C1 segment of cervical spinal cord (tissue), 14 donors: ENCODE results near the gene RAD51B.
"Not testable (repeated sequence)": the region's sequence is repeated elsewhere in the genome, so short reads cannot be mapped to it uniquely, and the experiment has no call there.

Experiments used
- DNase-seq, 14 donors: peaks; one replicate each; lab custom pipeline; 2025; lab: John Stamatoyannopoulos, UW

Gene RAD51B

DNA sequence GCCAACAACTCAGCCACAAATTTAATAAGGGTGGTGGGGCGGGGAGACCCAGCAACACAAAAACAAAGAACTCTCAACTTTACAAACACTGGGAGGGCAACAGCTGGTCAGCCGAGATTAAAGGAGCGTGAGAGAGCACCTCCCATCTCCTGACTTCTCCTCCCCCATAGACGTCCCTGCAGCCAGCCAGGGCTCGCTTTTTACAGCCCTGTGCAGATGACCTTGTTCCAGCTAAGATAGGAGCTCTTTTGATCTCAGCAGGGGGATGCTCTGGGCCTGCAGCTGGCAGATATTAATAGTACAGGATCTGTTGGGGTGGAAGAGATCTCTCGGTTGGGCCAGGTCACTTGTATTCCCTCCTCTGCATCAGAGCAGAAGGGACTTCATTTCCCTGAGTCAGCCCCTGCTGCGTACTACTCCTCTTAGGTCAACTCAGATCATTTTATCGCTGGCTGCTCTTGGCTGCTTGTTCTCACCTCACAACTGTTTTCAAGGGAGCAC, 475.8 kb downstream of the RAD51B start:
- DNase-seq, result no peak

DNA sequence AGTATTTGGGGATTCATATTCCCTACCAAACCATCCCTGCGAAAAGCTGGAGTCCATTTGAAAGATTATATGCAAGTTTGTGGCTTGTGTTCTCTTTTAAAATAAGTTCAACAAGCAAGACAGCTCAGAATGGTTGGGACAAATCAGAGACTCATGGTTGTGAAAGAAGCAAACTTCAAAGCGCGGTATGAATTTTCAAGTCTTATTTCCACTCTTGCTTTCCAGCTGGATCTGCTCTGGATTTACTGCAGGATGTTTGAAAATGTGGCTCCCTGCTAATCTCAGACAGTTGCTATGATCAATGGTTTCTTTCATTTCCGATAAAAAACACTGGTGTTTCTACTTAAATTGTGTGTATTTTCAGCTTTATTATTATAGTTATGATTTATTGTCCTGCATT, 477.5 kb downstream of the RAD51B start:
- no peak for DNase-seq

DNA sequence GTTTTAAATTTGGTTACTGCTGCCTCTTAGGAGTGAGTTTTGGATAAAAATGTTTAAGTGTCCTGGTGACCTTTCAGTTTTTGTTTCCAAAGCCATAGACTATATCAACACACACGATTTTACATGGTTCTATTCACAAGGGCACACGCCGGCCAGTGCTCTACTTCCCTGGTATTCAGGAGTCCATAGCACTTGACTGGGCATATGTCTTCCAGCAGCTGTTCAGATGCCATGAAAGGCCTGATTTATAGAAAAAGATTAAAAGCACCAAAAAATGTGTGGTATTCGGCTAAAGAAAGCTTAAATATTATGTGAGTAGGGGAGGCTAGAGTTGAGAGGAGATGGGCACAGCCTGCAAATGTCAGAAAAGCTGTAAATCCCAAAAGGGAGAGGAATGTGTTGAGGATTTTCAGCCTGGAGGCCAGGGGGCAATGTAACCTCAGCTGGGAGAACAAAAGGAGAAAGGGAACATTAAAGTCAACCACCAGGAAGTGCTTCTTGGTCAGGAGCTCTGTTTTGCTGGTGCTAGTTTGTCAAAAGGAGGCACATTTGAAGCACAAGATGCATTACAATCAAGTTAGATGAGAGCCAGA, 478.4 kb downstream of the RAD51B start:
- DNase-seq, result no peak

DNA sequence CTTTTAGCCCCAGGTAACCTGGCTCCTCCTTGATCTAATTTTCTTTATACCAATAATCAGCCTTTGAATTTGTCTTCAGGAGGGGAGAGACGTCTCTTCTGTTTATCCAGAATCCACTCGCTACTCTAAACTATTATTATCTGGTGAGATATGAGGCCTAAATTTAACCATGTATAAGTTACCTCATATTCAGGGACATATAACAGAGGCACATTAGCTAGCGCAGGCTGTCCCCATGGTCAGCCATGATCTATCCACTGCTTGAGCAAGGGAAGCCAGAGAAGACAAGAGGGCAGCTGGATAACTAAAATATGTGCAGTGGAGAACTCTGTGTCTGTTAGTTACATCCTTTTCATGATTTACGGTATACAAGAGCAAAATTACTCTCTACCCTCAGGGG, 481.0 kb downstream of the RAD51B start:
- no peak for DNase-seq

DNA sequence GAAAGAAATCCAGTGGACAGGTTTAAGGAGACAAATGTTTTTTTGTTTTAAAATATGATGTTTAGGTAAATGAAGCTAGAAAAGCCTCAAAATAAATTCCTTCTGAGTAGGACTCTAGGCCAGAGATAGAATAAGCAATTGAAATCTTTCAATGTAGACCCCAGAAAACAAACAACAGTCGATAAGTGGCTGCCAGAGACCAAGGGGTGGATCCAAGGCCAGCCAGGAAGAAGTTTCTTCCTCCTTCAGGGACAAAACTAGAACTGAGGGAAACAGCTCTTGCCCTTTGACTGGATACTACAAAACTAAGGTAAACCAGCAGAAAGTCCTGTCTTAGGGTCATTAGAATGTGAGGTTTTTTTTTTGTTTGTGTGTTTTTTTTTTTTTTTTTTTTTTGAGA, 481.6 kb downstream of the RAD51B start:
- DNase-seq, result no peak

DNA sequence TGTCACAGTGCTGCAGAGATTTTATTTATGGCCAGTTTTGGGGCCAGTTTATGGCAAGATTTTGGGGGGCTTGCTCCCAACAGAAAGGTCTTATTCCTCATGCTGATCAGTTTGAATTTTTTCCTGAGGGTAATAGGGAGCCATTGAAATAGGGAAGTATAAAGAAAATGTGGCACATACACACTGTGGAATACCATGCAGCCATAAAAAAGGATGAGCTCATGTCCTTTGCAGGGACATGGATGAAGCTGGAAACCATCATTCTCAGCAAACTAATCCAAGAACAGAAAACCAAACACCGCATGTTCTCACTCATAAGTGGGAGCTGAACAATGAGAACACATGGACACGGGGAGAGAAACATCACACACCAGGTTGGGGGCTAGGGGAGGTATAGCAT, 483.4 kb downstream of the RAD51B start:
- not testable (repeated sequence) for DNase-seq

DNA sequence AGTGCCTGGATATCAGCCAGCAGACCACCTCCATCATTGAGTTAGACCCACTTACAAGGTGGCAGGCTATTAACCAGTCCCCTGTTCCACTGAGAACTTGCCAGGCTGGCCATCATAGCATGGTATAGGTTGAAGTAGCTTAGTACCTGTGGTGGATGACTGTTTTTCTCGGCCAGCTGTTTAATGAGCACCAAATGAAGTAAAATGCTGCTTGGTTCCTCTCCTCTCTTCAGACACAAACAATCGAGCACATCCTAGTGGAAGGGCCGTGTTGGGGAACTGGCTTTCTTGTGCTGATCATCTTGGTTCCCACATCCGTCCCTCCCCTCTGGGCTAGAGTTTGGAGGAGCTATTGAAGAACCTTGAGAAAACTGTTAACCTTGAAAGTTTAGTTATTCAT, 486.2 kb downstream of the RAD51B start:
- DNase-seq, result no peak

DNA sequence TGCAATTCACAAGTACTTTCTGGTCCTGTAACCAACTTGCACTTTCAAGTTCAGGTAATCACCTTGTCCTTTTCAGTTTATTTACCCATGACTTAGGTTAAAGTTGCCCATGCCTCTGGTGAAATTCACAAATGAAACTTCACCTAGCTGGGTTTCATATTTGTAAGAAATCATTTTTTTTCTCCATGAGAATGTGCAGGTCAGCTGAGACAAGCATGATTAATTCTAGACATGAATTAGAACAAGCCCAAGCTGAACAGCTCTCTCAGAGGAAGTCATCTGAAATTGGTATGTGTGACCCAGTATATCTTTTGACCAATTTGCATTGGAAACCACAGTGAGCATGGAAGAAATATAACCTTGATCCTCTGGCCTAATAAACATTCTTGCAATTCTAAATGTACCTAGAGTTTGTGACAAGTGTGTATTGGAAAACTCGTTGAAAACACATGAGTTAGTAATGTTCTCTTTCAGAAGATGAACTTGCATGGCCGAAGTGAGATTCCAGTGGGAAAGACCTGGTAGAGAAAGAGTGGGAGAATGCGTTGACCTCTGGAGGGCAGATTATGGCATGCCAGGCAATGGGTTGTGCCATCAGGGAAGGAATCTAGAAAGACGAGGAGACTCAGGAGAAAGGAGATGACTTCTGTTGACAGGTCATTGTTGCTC, 486.8 kb downstream of the RAD51B start:
- DNase-seq, result no peak

DNA sequence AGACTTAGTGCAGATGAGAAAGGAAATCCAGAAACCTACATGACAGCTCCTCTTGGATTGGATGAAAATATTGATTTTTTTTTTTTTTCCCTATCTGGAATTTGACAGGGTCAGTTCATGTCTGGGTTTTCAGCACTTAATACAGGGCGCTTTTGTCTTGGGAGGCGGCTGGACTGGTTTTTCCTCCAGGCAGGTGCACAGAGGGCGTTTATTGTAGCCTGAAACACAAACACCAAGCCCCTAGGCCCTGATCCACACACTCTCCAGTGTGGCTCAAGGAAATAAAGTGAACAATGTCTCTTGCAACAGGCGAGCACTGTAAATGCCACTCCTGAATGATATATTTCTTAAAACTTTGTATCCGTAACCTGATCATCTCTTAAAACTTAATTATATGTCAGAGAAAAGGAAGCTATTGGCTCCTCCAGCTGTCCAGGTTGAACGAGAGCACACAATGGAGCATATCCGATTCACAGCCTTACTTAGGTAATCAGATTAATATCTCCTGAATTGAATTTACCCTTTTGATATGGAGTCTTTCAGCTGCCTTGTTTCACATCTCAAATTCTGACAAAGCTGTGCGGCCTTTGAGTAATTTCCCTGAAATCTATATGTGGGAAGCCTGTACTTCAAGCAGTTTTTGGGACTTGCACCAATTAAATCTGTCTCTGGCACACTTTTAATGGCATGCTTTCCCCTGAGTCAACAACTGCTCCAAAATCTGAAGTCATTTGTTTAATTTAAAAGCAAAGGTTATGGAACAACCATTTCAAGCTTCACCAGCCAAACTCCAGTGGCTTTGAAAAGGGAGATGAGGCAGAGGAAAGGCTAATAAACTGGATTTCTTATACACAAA, 487.6 kb downstream of the RAD51B start:
- DNase-seq, result no peak

DNA sequence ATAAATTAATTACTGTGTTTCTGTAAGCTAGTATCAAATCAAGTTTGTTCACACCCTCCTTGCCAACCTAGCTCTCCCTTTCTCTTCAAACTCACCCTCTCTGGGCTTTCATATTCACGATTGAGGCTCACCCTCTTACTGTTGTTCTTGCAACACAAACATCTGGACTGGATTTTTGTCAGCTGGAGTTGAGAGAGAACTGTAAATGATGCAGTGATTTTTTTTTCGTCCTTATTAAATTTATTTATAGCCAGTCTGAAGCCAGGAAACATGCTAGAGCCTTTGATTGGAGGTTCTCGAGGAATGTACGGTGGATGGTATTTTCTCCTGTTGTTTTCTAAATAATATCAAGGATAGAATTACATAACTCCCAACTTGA, 488.2 kb downstream of the RAD51B start:
- DNase-seq, result no peak

DNA sequence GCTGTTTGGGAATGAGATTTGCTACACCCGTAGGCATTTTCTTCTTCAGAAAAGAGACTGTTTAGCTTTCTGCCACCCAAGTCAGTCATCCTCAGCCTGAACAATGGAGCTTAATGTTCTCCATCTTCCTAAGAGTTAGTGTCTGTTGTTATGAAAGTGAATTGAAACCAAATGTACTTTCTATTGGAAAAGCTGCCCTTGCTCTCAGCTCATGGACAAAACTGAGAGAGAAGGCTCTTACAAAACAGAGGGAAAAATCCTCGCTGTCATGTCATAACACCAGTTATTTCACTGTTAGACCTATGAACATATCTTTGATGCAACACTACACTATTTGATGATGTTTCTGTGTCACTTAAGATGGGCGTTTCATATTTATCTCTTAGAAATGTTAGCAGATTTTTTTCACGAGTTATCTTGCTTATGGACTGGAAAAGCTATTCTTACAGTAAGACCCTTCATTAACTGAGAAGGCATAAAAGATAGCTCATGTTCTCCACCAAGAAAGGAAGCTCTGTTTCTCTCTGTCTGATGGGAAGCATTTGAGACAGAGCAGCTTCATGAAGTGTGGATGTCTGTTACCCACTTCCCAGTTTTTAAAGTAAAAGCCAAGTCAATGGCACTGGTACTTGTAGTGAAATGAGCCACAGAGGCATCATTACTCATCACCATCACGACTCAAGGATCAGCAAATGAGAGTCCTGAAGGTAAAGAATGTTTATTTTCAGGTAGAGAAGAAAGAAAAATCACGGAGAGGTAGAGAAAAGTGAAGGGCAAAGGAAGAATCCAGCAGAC, 489.3 kb downstream of the RAD51B start:
- no peak for DNase-seq

DNA sequence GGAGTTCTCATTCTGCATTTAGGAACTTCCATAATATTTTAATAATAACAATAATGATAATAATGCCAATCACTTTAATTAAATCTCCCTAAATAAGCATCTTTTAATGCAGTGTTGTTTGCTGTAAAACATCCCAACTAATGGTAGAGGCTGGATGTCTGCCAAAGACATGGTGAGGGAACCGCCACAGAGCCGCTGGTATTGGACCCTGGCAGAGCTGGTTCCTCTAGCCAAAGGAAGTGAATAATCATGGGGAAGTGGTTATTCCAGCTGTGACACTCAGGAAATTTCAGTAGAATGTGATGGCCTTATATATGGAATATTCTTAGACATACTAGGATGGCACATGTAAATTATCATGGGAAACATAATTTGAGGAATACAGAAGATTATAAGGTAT, 490.0 kb downstream of the RAD51B start:
- DNase-seq, result peak in 2 of 14 donors; percentile 5 to 11

DNA sequence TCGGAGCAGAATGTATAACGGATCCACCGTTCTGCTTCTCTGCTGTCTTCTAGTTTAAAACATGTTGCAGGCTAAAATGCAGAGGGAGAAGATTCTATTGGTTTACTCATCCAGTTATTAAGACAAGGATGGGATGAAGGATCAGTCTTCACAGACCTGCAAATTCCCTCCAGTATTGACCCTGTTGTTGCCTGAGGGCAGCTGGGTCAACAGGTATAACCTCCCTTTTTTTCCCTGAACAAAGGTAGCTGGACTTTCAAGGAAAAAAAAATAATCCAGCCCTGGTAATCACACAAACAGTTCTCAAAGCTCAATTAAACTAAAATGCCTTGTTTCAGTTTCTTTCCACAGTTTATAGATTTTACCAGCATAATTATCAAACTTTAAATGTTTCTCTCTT, 492.7 kb downstream of the RAD51B start:
- DNase-seq, result no peak

DNA sequence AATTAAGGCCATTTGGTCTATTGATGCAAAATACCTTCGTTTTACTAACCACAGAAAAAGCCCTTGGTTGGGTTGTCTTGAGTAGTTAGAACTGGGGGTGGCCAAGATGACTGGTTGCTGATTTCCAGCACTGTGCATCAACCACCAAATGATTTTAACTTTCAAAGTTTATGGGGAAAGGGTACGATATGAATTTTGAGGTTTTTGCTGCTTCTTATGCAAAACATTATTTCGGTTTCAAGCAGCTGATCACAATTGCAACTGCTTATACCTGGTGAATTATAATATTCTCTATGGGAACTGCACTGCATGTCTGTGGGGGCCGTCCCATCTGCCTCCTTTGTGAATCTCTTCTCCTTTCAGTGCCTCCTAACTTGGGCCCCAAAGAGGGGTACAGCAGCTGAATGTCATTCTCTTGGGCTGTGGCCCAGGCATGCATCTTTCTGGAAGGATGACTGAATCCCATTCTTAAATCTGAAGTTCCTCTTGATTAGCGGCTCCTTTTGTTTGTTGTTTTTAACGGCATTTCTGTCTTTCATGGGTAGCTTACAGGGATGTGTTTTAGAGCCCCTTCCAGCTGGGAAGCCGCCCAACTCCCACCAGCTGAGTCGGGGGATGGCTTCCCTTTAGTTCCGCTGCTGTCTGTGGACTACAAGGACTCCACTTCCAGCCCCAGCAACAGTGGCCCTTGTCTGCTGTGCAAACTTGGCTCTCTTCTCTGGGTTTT, 493.5 kb downstream of the RAD51B start:
- DNase-seq, result no peak

DNA sequence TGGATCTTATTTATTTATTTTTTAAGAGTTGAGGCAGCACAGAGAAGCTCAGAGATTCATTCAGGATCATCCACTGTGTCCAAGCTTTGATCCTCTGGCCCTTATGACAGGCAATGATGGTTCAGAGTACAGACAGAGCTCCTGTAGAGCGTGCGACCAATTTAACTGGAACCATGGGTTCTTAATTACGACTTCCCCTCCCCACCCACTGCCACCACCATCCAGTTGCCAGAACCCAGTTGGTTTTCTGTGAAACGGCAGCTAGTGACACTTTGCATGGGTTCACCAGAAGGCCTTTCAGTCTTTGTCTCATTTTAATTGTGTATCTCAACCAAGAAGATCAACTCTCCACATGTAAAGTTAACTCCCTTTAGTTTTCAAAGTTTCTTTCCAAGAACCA, 495.1 kb downstream of the RAD51B start:
- no peak for DNase-seq

DNA sequence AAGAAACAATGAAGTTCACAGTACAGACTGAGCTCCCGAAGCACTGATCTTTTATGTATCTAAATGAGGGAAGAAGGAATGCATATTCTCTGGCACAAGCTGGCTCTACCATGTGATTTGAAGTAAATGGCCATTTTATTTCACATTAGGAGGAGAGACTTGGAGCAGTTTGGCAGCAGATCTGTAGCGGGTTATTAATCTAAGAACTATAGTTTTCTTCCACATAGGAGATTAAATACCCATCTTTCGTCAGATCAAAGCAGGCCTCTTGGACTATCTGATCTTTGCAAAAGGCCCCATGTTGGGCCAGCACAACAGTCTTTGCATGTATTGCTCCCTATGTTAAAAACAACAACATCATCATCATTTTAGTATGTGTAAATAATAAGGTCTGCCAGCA, 495.5 kb downstream of the RAD51B start:
- no peak for DNase-seq

DNA sequence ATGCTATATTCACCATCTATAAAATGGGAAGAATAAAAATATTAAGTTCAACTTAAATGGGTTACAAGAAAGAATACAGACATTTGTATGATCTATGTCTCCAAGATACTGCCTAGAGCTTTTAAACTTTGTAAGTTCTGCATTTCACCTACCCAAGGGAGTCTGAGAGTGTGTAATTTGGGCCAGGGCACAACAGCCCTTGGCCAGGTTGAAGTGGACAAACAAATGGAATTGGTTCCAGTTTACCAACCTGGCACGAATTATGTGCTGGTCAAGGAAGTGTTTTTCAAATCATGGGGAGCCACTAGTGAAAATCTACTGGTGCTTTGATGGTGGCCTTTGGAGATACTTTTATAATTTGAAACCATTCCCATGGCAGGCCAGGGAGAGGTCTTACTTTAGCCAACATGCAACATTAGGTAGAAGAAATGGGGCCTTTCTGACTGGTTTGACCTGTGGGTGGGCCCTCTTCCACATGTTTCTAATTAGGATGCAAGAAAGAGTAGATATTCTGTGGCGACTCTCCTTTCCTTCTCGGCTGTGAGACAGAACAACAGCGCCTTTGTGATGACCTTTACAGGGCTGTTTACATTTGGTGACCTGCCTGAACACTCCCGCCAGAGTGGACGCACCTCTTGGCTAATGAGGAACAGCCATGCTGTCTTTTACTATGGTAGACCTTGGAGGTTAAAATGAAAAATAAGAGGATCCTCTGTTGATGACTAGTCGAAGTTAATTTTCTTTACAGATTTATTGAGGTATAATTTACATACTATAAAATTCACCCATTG, 496.7 kb downstream of the RAD51B start:
- DNase-seq, result no peak

DNA sequence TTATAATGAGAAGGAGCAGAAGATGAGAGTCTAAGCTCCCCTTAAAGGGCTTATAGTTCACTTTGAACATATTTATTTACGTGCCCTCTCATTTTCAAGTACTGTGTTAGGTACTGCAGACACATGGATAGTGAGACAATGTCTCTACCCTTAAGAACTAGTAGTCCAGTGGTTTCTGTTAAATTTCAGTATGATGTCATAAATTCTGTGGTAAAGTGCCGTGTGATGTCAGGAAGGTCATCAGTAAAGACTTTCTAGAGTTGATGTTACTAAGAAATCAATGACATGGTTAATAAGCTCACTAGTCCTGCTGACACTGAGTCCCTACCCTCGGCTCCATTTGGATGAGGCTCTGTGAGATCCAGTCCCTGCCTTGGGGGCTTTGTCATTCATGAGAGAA, 497.7 kb downstream of the RAD51B start:
- DNase-seq, result no peak

DNA sequence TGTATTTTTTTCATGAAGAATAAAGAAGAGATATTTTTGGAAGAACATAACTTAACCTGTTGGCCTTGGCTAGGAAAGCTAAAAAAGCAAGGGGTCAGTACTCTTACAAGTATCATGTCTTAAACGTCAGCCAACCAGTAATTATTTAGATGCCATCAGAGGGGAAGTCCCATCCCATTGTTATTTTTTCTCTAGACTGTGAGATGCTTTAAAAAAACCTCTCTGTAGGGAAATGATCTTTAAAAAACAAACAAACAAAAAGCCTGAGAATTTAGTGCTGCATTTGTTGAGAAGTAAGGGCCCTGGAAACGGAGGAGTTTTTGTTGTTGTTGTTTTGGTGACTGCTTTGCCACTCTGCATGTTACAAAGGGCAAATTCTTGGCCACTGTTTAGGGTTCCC, 499.2 kb downstream of the RAD51B start:
- no peak for DNase-seq

DNA sequence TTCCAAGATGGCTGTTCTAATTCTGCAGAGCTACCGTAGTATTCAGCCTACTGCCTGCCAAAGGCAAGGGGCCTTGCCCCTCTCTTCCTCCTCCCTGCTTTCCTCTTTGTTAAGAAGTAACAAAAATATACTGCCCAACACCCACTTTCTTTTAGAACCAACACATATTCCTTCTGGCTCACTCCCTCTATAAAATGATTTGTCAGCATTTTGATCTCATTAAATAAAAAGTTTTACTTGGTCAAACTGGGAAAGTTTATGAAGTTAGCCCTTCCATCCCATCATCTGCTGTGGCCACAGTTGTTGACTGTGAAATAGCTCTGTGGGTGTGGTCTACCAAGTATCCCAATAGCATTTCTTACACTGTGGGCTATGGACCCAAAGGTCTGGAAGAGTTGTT, 500.9 kb downstream of the RAD51B start:
- DNase-seq, result no peak
